Muscle layer of duodenum (tissue), 2 donors: ENCODE measurements around the gene EXOC6.

Source experiments
- H3K27ac ChIP-seq: one replicate; pipeline ENCODE4 v1.7.0; 2013; ENCODE audit warnings: mild to moderate bottlenecking, low read length
- H3K27me3 ChIP-seq: one replicate; pipeline ENCODE4 v1.7.0; 2013; ENCODE audit warnings: low read depth, mild to moderate bottlenecking, control low read depth, low read length
- H3K36me3 ChIP-seq, 2 donors: one replicate each; pipeline ENCODE4 v1.7.0; 2013; ENCODE audit warnings: low read length in 2 of 2, control low read depth in 1 of 2, mild to moderate bottlenecking in 1 of 2; ENCODE audit not compliant: insufficient read depth in 2 of 2, control insufficient read depth in 1 of 2
- H3K4me1 ChIP-seq, 2 donors: one replicate each; pipeline ENCODE4 v1.7.0; 2013; ENCODE audit warnings: low read length in 2 of 2, mild to moderate bottlenecking in 2 of 2, control low read depth in 1 of 2, moderate library complexity in 1 of 2; ENCODE audit not compliant: insufficient read depth in 2 of 2, control insufficient read depth in 1 of 2
- H3K4me3 ChIP-seq, 2 donors: one replicate each; pipeline ENCODE4 v1.7.0; 2013; ENCODE audit warnings: low read length in 2 of 2, low read depth in 1 of 2, mild to moderate bottlenecking in 1 of 2
- H3K9me3 ChIP-seq, 2 donors: one replicate each; pipeline ENCODE4 v1.7.0; 2013; ENCODE audit warnings: low read length in 2 of 2, control low read depth in 1 of 2, mild to moderate bottlenecking in 1 of 2; ENCODE audit not compliant: control insufficient read depth in 1 of 2
- donor health status: healthy.

The EXOC6 gene

GRCh38 chr10:92850185-92850584 is 1.9 kb downstream of the EXOC6 start:
- Histone ChIP-seq H3K4me3 (no peak overlapping the region), H3K9me3 (no peaks in the 10 kb centered on the region), H3K4me1 (peaks cover 0 to 7% of the 10 kb centered on the region in 2 donors), H3K27me3 (no peaks in the 10 kb centered on the region), H3K27ac (no peak overlapping the region), H3K36me3 (no peaks in the 10 kb centered on the region)

- Histone ChIP-seq H3K9me3 (no peaks in the 10 kb centered on the region), H3K4me3 (no peak overlapping the region), H3K27ac (no peak overlapping the region), H3K36me3 (no peaks in the 10 kb centered on the region), H3K4me1 (peaks cover 0 to 7% of the 10 kb centered on the region in 2 donors), H3K27me3 (no peaks in the 10 kb centered on the region)
Measured at GRCh38 chr10:92851003-92851402, 2.7 kb downstream of the EXOC6 start.

GRCh38 chr10:92855560-92855959 is 7.2 kb downstream of the EXOC6 start:
- H3K9me3 ChIP-seq: peaks cover 0 to 16% of the 10 kb centered on the region in 2 donors
- no peaks in the 10 kb centered on the region for H3K36me3 ChIP-seq
- no peaks in the 10 kb centered on the region for H3K27me3 ChIP-seq
- H3K4me3 ChIP-seq: no peak overlapping the region
- H3K4me1 ChIP-seq: no peaks in the 10 kb centered on the region
- no peak overlapping the region for H3K27ac ChIP-seq

GRCh38 chr10:92857904-92858514 is 9.7 kb downstream of the EXOC6 start:
- peaks cover 0 to 16% of the 10 kb centered on the region in 2 donors for H3K9me3 ChIP-seq
- H3K4me3 ChIP-seq: no peak overlapping the region
- no peak overlapping the region for H3K27ac ChIP-seq
- H3K36me3 ChIP-seq: no peaks in the 10 kb centered on the region
- no peaks in the 10 kb centered on the region for H3K27me3 ChIP-seq
- H3K4me1 ChIP-seq: no peaks in the 10 kb centered on the region

GRCh38 chr10:92867235-92867634 is 18.9 kb downstream of the EXOC6 start:
- no peaks in the 10 kb centered on the region for H3K27me3 ChIP-seq
- no peaks in the 10 kb centered on the region for H3K4me1 ChIP-seq

GRCh38 chr10:92868036-92868435 is 19.7 kb downstream of the EXOC6 start:
- Histone ChIP-seq H3K27me3 (no peaks in the 10 kb centered on the region), H3K9me3 (no peaks in the 10 kb centered on the region), H3K4me3 (no peak overlapping the region), H3K4me1 (no peaks in the 10 kb centered on the region), H3K36me3 (no peaks in the 10 kb centered on the region), H3K27ac (no peak overlapping the region)

More at GRCh38 chr10:92867235-92867634, 18.9 kb downstream of the EXOC6 start:
- Histone ChIP-seq H3K27ac (no peak overlapping the region), H3K36me3 (no peaks in the 10 kb centered on the region), H3K4me3 (no peak overlapping the region), H3K9me3 (no peaks in the 10 kb centered on the region)

- Histone ChIP-seq H3K9me3 (no peaks in the 10 kb centered on the region), H3K4me1 (no peaks in the 10 kb centered on the region), H3K27me3 (no peaks in the 10 kb centered on the region), H3K36me3 (no peaks in the 10 kb centered on the region), H3K27ac (no peak overlapping the region), H3K4me3 (no peak overlapping the region)
Measured at GRCh38 chr10:92868557-92868956, 20.2 kb downstream of the EXOC6 start.

- Histone ChIP-seq H3K36me3 (no peaks in the 10 kb centered on the region), H3K4me3 (no peak overlapping the region), H3K27me3 (no peaks in the 10 kb centered on the region), H3K27ac (no peak overlapping the region), H3K4me1 (no peaks in the 10 kb centered on the region), H3K9me3 (no peaks in the 10 kb centered on the region)
Measured at GRCh38 chr10:92873029-92873428, 24.7 kb downstream of the EXOC6 start.

GRCh38 chr10:92876509-92877036 is 28.3 kb downstream of the EXOC6 start:
- H3K27ac ChIP-seq: no peak overlapping the region
- peaks cover 0 to 9% of the 10 kb centered on the region in 2 donors for H3K4me1 ChIP-seq
- H3K4me3 ChIP-seq: no peak overlapping the region
- H3K9me3 ChIP-seq: no peaks in the 10 kb centered on the region
- H3K36me3 ChIP-seq: no peaks in the 10 kb centered on the region
- H3K27me3 ChIP-seq: no peaks in the 10 kb centered on the region

- Histone ChIP-seq H3K4me3 (no peak overlapping the region), H3K36me3 (no peaks in the 10 kb centered on the region), H3K27ac (no peak overlapping the region), H3K27me3 (no peaks in the 10 kb centered on the region), H3K4me1 (peaks cover 0 to 9% of the 10 kb centered on the region in 2 donors), H3K9me3 (no peaks in the 10 kb centered on the region)
Measured at GRCh38 chr10:92880233-92880861, 32.0 kb downstream of the EXOC6 start.

- Histone ChIP-seq H3K4me1 (peaks cover 0 to 9% of the 10 kb centered on the region in 2 donors), H3K9me3 (no peaks in the 10 kb centered on the region), H3K27me3 (no peaks in the 10 kb centered on the region), H3K36me3 (no peaks in the 10 kb centered on the region), H3K4me3 (no peak overlapping the region), H3K27ac (no peak overlapping the region)
Measured at GRCh38 chr10:92880917-92881316, 32.6 kb downstream of the EXOC6 start.
